WTC11 (cell line): Measurements from ENCODE around the gene GLG1. TPM values are rescaled to one million over a fixed set of nuclear protein-coding genes. Genes with fewer than 3 reads are reported as not detected.

Source experiments
- ATAC-seq: fragments of 200-7000 bp; cut with Tn5 transposase; 2 replicates; pipeline ENCODE4 v1.10.0; 2021; ENCODE audit warnings: mild to moderate bottlenecking, moderate library complexity
- CTCF ChIA-PET: fragments of 300-600 bp; sonication (Branson Sonifier 250); formaldehyde crosslinking; loops from one replicate; lab custom pipeline; 2021; ENCODE audit warnings: antibody characterized with exemption; lab: Charles Lee
- POLR2A ChIA-PET: fragments of 350-600 bp; sonication (Branson Sonifier 250); formaldehyde crosslinking; loops from one replicate; lab custom pipeline; 2021; ENCODE audit warnings: antibody characterized with exemption; lab: Charles Lee
- DNase-seq: peaks from one replicate; pipeline ENCODE4 v3.0.0; 2021; ENCODE audit warnings: low spot score
- H3K27ac Mint-ChIP-seq: 2 replicates; pipeline ENCODE4 v1.8.0; 2021; ENCODE audit warnings: mixed read lengths
- H3K27me3 Mint-ChIP-seq: 2 replicates; pipeline ENCODE4 v1.8.0; 2021; ENCODE audit warnings: low read depth, mild to moderate bottlenecking, moderate library complexity, mixed read lengths
- H3K36me3 Mint-ChIP-seq: 2 replicates; pipeline ENCODE4 v1.8.0; 2021; ENCODE audit warnings: mixed read lengths
- H3K4me1 Mint-ChIP-seq: 2 replicates; pipeline ENCODE4 v1.8.0; 2022; ENCODE audit warnings: mixed read lengths
- H3K4me3 Mint-ChIP-seq: 2 replicates; pipeline ENCODE4 v1.8.0; 2021; ENCODE audit warnings: mild to moderate bottlenecking, moderate library complexity, mixed read lengths
- H3K9me3 Mint-ChIP-seq: 2 replicates; pipeline ENCODE4 v1.8.0; 2021; ENCODE audit warnings: mixed read lengths
- AR ChIP-seq: fragments of 250-450 bp; sonication (Bioruptor Pico); IDR thresholded peaks from 2 replicates; pipeline ENCODE4 v1.9.0; 2021; ENCODE audit warnings: mild to moderate bottlenecking
- ATF2 ChIP-seq: sonication (generic); formaldehyde crosslinking; IDR thresholded peaks from 2 replicates; pipeline ENCODE4 v1.8.1; 2022; ENCODE audit warnings: low read depth, missing genetic modification reagents, borderline replicate concordance
- ATF3 ChIP-seq: sonication (generic); formaldehyde crosslinking; conservative IDR thresholded peaks from 2 replicates; pipeline ENCODE4 v1.8.1; 2022; ENCODE audit warnings: mild to moderate bottlenecking, missing genetic modification reagents
- CDX4 ChIP-seq: fragments of 250-450 bp; sonication (Bioruptor Pico); IDR thresholded peaks from 2 replicates; pipeline ENCODE4 v1.9.0; 2021; ENCODE audit warnings: moderate library complexity, mild to moderate bottlenecking, inconsistent platforms, borderline replicate concordance
- ESRRA ChIP-seq: sonication (generic); formaldehyde crosslinking; IDR thresholded peaks from 2 replicates; pipeline ENCODE4 v1.8.1; 2022; ENCODE audit warnings: mild to moderate bottlenecking, missing genetic modification reagents, borderline replicate concordance
- IRF1 ChIP-seq: sonication (generic); formaldehyde crosslinking; IDR thresholded peaks from 2 replicates; pipeline ENCODE4 v1.8.0; 2023; ENCODE audit warnings: missing genetic modification reagents
- JAZF1 ChIP-seq: fragments of 250-450 bp; sonication (Bioruptor Pico); IDR thresholded peaks from 2 replicates; pipeline ENCODE4 v1.9.0; 2021; ENCODE audit warnings: moderate library complexity, mild to moderate bottlenecking, inconsistent platforms
- MYBL2 ChIP-seq: sonication (generic); formaldehyde crosslinking; IDR thresholded peaks from 2 replicates; pipeline ENCODE4 v1.8.1; 2023; ENCODE audit warnings: mild to moderate bottlenecking, moderate library complexity, missing genetic modification reagents
- NR3C1 ChIP-seq: sonication (generic); formaldehyde crosslinking; conservative IDR thresholded peaks from 2 replicates; pipeline ENCODE4 v1.8.1; 2023; ENCODE audit warnings: low read depth, mild to moderate bottlenecking, missing genetic modification reagents
- OVOL2 ChIP-seq: fragments of 250-450 bp; sonication (Bioruptor Pico); IDR thresholded peaks from 2 replicates; pipeline ENCODE4 v1.9.0; 2021; ENCODE audit warnings: mild to moderate bottlenecking, borderline replicate concordance
- RELA ChIP-seq: sonication (generic); formaldehyde crosslinking; IDR thresholded peaks from 2 replicates; pipeline ENCODE4 v1.8.1; 2022; ENCODE audit warnings: missing genetic modification reagents, mild to moderate bottlenecking, borderline replicate concordance
- SMAD3 ChIP-seq: sonication (generic); formaldehyde crosslinking; IDR thresholded peaks from 2 replicates; pipeline ENCODE4 v1.8.0; 2022; ENCODE audit warnings: missing genetic modification reagents, mild to moderate bottlenecking, borderline replicate concordance
- SP1 ChIP-seq: sonication (generic); formaldehyde crosslinking; conservative IDR thresholded peaks from 2 replicates; pipeline ENCODE4 v1.8.1; 2022; ENCODE audit warnings: missing genetic modification reagents
- TCF7 ChIP-seq: sonication (generic); formaldehyde crosslinking; IDR thresholded peaks from 2 replicates; pipeline ENCODE4 v1.8.0; 2022; ENCODE audit warnings: mild to moderate bottlenecking, low read depth, missing genetic modification reagents, moderate library complexity
- USF2 ChIP-seq: sonication (generic); formaldehyde crosslinking; IDR thresholded peaks from 2 replicates; pipeline ENCODE4 v1.8.1; 2023; ENCODE audit warnings: mild to moderate bottlenecking, missing genetic modification reagents, moderate library complexity
- ZBTB21 ChIP-seq: sonication (generic); formaldehyde crosslinking; IDR thresholded peaks from 2 replicates; pipeline ENCODE4 v1.8.1; 2023; ENCODE audit warnings: mild to moderate bottlenecking, missing genetic modification reagents, borderline replicate concordance
- ZNF121 ChIP-seq: sonication (generic); formaldehyde crosslinking; IDR thresholded peaks from 2 replicates; pipeline ENCODE4 v1.8.0; 2023; ENCODE audit warnings: missing genetic modification reagents
- ZNF281 ChIP-seq: sonication (generic); formaldehyde crosslinking; IDR thresholded peaks from 2 replicates; pipeline ENCODE4 v1.8.0; 2023; ENCODE audit warnings: mild to moderate bottlenecking, missing genetic modification reagents
- ZNF396 ChIP-seq: fragments of 250-450 bp; sonication (Bioruptor Pico); IDR thresholded peaks from 2 replicates; pipeline ENCODE4 v1.8.0; 2021; ENCODE audit warnings: mild to moderate bottlenecking, moderate library complexity, borderline replicate concordance
- total RNA-seq: library from RNA; stranded (reverse); gene quantifications from 3 replicates; pipeline ENCODE4 v1.2.3, GENCODE V29; 2021

Gene GLG1
- total RNA-seq, 1 experiment from 2014 or later = 156 TPM

GRCh38 chr16:74480150-74481029 lies 126.5 kb downstream of the GLG1 start:
- Mint-ChIP-seq H3K9me3 (no peaks in the 10 kb centered on the region), H3K27ac (no peak overlapping the region), H3K36me3 (peaks cover 66% of the 10 kb centered on the region), H3K4me1 (no peaks in the 10 kb centered on the region), H3K4me3 (no peak overlapping the region)
- POLR2A ChIA-PET = no interaction called here
- TF ChIP-seq JAZF1 (CRISPR knock-in tag) (no peak), TCF7 (CRISPR knock-in tag) (no peak), MYBL2 (CRISPR knock-in tag) (no peak)
- TF ChIP-seq, all 79 proteins: peak for 0
- CTCF ChIA-PET = no interaction called here
- DNase-seq (no peak), ATAC-seq (no peak)
- no peaks in the 10 kb centered on the region for H3K27me3 Mint-ChIP-seq

GRCh38 chr16:74477226-74477625 lies 129.7 kb downstream of the GLG1 start:
- H3K4me3 Mint-ChIP-seq = no peak overlapping the region
- H3K9me3 Mint-ChIP-seq = no peaks in the 10 kb centered on the region
- ATAC-seq = no peak
- H3K27ac Mint-ChIP-seq = no peak overlapping the region
- ChIA-PET POLR2A (no interaction called here), CTCF (no interaction called here)
- no peaks in the 10 kb centered on the region for H3K27me3 Mint-ChIP-seq
- no peaks in the 10 kb centered on the region for H3K4me1 Mint-ChIP-seq
- no peak for DNase-seq
- peaks cover 64% of the 10 kb centered on the region for H3K36me3 Mint-ChIP-seq
- no peak for TF ChIP-seq CDX4 (CRISPR knock-in tag)

- Mint-ChIP-seq H3K4me3 (no peak overlapping the region), H3K27ac (no peak overlapping the region; the same call in 1 of the 2 replicates), H3K27me3 (no peaks in the 10 kb centered on the region), H3K4me1 (no peaks in the 10 kb centered on the region), H3K36me3 (peaks cover 71% of the 10 kb centered on the region), H3K9me3 (no peaks in the 10 kb centered on the region)
- POLR2A ChIA-PET = no interaction called here
- TF ChIP-seq AR (CRISPR knock-in tag) (no peak), ZBTB21 (CRISPR knock-in tag) (no peak), SP1 (CRISPR knock-in tag) (no peak), SMAD3 (CRISPR knock-in tag) (no peak), ZNF396 (CRISPR knock-in tag) (no peak), ESRRA (no peak), ATF2 (CRISPR knock-in tag) (no peak), ZNF121 (CRISPR knock-in tag) (no peak), ZNF281 (CRISPR knock-in tag) (no peak), IRF1 (CRISPR knock-in tag) (no peak), RELA (CRISPR knock-in tag) (no peak), TCF7 (CRISPR knock-in tag) (no peak), ATF3 (no peak), OVOL2 (CRISPR knock-in tag) (no peak), USF2 (CRISPR knock-in tag) (no peak), NR3C1 (CRISPR knock-in tag) (no peak)
- CTCF ChIA-PET = no interaction called here
- ATAC-seq (no peak), DNase-seq (no peak)
Measured at GRCh38 chr16:74474416-74474815, 132.5 kb downstream of the GLG1 start.
